OCI-LY3 (cell line): Measurements from ENCODE around the gene SERPINB7.
"Not testable (repeated sequence)": the region's sequence is repeated elsewhere in the genome, so short reads cannot be mapped to it uniquely, and the experiment has no call there.

ENCODE experiments used
- H2AFZ ChIP-seq: fragments of 200-600, 300-600 bp; shearing (Covaris generic); 2 replicates; pipeline ENCODE4 v1.6.0; 2014; ENCODE audit warnings: antibody characterized with exemption, low read depth, low read length
- H3K27ac ChIP-seq: fragments of 200-600, 300-600 bp; sonication (generic); 2 replicates; pipeline ENCODE4 v1.5.1; 2014; ENCODE audit warnings: mild to moderate bottlenecking, low read length, moderate library complexity, mixed read lengths
- H3K27me3 ChIP-seq: fragments of 200-600, 300-600 bp; sonication (generic); 2 replicates; pipeline ENCODE4 v1.6.1; 2014; ENCODE audit warnings: low read depth, low read length, mixed read lengths
- H3K36me3 ChIP-seq: fragments of 200-600, 300-600 bp; sonication (generic); replicated peaks from 2 replicates; pipeline ENCODE3; 2014; ENCODE audit warnings: low read depth, low read length, mixed read lengths
- H3K4me1 ChIP-seq: fragments of 300-600, 200-600 bp; sonication (generic); 2 replicates; pipeline ENCODE4 v1.6.1; 2014; ENCODE audit warnings: low read length, mixed read lengths
- H3K4me2 ChIP-seq: fragments of 200-600, 300-600 bp; sonication (generic); 2 replicates; pipeline ENCODE4 v1.6.1; 2014; ENCODE audit warnings: low read length, mixed read lengths
- H3K4me3 ChIP-seq: fragments of 300-600, 200-600 bp; sonication (generic); 2 replicates; pipeline ENCODE4 v1.5.1; 2014; ENCODE audit warnings: antibody characterized with exemption, mild to moderate bottlenecking, low read length, moderate library complexity
- H3K79me2 ChIP-seq: fragments of 300-600, 200-600 bp; shearing (Covaris generic); 2 replicates; pipeline ENCODE4 v1.6.1; 2014; ENCODE audit warnings: mild to moderate bottlenecking, low read length, mixed read lengths
- H3K9ac ChIP-seq: fragments of 300-600, 200-600 bp; shearing (Covaris generic); 2 replicates; pipeline ENCODE4 v1.6.0; 2014; ENCODE audit warnings: mild to moderate bottlenecking, low read length, moderate library complexity
- H3K9me3 ChIP-seq: fragments of 200-600, 300-600 bp; shearing (Covaris generic); 2 replicates; pipeline ENCODE4 v1.6.1; 2014; ENCODE audit warnings: low read length, mixed read lengths; ENCODE audit not compliant: insufficient read depth
- H4K20me1 ChIP-seq: fragments of 200-600, 300-600 bp; sonication (generic); 2 replicates; pipeline ENCODE4 v1.6.1; 2016; ENCODE audit warnings: low read length, mixed read lengths; ENCODE audit not compliant: insufficient read depth
- CTCF ChIP-seq: fragments of 200-600, 300-600 bp; sonication (generic); IDR thresholded peaks from 2 replicates; pipeline ENCODE4 v1.5.1; 2014; ENCODE audit warnings: antibody characterized with exemption, low read length, low read depth
- EZH2phosphoT487 ChIP-seq: fragments of 200-600 bp; shearing (Covaris generic); IDR thresholded peaks from 2 replicates; pipeline ENCODE4 v1.6.1; 2018; ENCODE audit warnings: antibody characterized with exemption, mixed run types, low read depth

Gene SERPINB7

GRCh38 chr18:63752636-63753035 lies 22.6 kb upstream of the SERPINB7 start:
- H3K36me3 ChIP-seq = no peaks in the 10 kb centered on the region
- no peak overlapping the region for H3K4me3 ChIP-seq
- H3K4me2 ChIP-seq = no peak overlapping the region
- H3K27me3 ChIP-seq = no peaks in the 10 kb centered on the region
- no peaks in the 10 kb centered on the region for H3K79me2 ChIP-seq
- no peak overlapping the region for H3K9ac ChIP-seq
- no peak overlapping the region for H3K27ac ChIP-seq
- H2AFZ ChIP-seq = no peak overlapping the region
- no peaks in the 10 kb centered on the region for H3K9me3 ChIP-seq
- H3K4me1 ChIP-seq = no peaks in the 10 kb centered on the region
- H4K20me1 ChIP-seq = no peaks in the 10 kb centered on the region
- TF ChIP-seq CTCF (no peak), EZH2phosphoT487 (no peak)

DNA sequence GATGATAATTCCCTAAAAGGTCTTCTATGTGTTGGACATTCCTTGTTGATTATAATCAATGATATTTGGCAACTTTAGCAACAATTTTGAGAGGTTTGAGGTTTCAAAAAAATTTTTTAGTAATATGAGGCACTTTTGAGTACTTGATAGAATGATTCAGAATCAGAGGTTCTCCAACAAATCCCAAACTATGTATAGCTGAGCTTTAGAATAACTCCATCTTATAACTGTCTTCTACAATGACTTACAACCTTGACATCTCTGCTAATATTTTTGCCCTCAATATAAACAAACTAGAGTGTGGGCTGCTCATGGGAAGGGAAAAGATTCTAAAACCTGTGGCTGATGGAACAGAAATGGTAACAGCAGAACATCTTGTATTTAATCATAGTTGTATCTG lies 21.5 kb upstream of the SERPINB7 start:
- Histone ChIP-seq H3K4me1 (no peaks in the 10 kb centered on the region), H3K79me2 (no peaks in the 10 kb centered on the region), H3K9ac (no peak overlapping the region), H3K27ac (no peak overlapping the region), H3K4me2 (no peak overlapping the region), H3K4me3 (no peak overlapping the region), H2AFZ (no peak overlapping the region), H4K20me1 (no peaks in the 10 kb centered on the region), H3K9me3 (no peaks in the 10 kb centered on the region), H3K36me3 (no peaks in the 10 kb centered on the region), H3K27me3 (no peaks in the 10 kb centered on the region)
- TF ChIP-seq CTCF = no peak
- no peak for TF ChIP-seq EZH2phosphoT487

DNA sequence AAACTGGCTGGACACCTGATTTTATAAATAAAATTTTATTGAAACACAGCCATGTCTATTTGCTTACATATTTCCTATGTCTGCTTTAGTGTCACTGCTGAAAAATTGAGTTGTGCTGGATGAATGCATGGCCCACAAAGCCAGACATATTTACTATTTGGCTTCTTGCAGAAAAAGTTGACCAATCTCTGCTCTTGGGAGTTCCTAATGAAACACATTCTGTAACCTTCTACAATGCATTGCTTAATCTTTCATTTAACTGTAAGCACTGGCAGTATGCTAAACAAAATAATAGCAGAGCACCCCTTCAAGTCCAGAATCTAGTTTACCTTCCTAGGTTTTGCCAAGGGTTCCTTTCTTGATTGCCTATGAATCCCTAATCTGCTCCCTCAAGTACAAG lies 17.7 kb upstream of the SERPINB7 start:
- no peaks in the 10 kb centered on the region for H3K36me3 ChIP-seq
- no peak overlapping the region for H3K9ac ChIP-seq
- no peaks in the 10 kb centered on the region for H3K9me3 ChIP-seq
- H3K27ac ChIP-seq = no peak overlapping the region
- no peaks in the 10 kb centered on the region for H3K27me3 ChIP-seq
- no peak for TF ChIP-seq EZH2phosphoT487
- no peak for TF ChIP-seq CTCF
- no peak overlapping the region for H3K4me2 ChIP-seq
- H3K4me3 ChIP-seq = no peak overlapping the region
- H2AFZ ChIP-seq = no peak overlapping the region
- no peaks in the 10 kb centered on the region for H3K4me1 ChIP-seq
- no peaks in the 10 kb centered on the region for H3K79me2 ChIP-seq
- H4K20me1 ChIP-seq = no peaks in the 10 kb centered on the region

GRCh38 chr18:63758615-63759240 lies 16.5 kb upstream of the SERPINB7 start:
- Histone ChIP-seq H3K4me3 (no peak overlapping the region), H3K4me2 (no peak overlapping the region), H3K36me3 (no peaks in the 10 kb centered on the region), H2AFZ (no peak overlapping the region), H4K20me1 (no peaks in the 10 kb centered on the region), H3K9ac (no peak overlapping the region), H3K4me1 (no peaks in the 10 kb centered on the region), H3K9me3 (no peaks in the 10 kb centered on the region), H3K27ac (no peak overlapping the region), H3K27me3 (no peaks in the 10 kb centered on the region), H3K79me2 (no peaks in the 10 kb centered on the region)
- TF ChIP-seq CTCF (no peak), EZH2phosphoT487 (no peak)

- not testable (repeated sequence) for H3K79me2 ChIP-seq, H2AFZ ChIP-seq, H3K4me1 ChIP-seq, H3K4me2 ChIP-seq, H3K27ac ChIP-seq, H3K9ac ChIP-seq, H3K36me3 ChIP-seq, H3K4me3 ChIP-seq, H3K27me3 ChIP-seq, H4K20me1 ChIP-seq, H3K9me3 ChIP-seq
Observed at GRCh38 chr18:63759786-63760185, 15.4 kb upstream of the SERPINB7 start.
